GM10248 (cell line): ENCODE measurements around the gene NHS.

Experiments used
- CTCF ChIA-PET: fragments of 300-600 bp; sonication (Branson Sonifier 250); formaldehyde crosslinking; extraction: SDS; loops from one replicate; lab custom pipeline; 2021; ENCODE audit warnings: antibody characterized with exemption; lab: Yijun Ruan, JAX
- POLR2A ChIA-PET: fragments of 350-650 bp; sonication (Branson Sonifier 250); formaldehyde crosslinking; extraction: SDS; loops from one replicate; lab custom pipeline; 2020; ENCODE audit warnings: antibody characterized with exemption; lab: Yijun Ruan, JAX
- DNase-seq: peaks from one replicate; pipeline ENCODE4 v3.0.0; 2012; ENCODE audit errors: extremely low spot score
- CTCF ChIP-seq: IDR thresholded peaks from 2 replicates; pipeline ENCODE4 v1.5.1; 2012; ENCODE audit warnings: mild to moderate bottlenecking, low read depth; ENCODE audit errors: extremely low read depth, missing control alignments, control extremely low read depth

NHS gene

GRCh38 chrX:17554914-17555313 is 179.9 kb downstream of the NHS start:
- DNase-seq = no peak
- CTCF ChIA-PET = no interaction called here
- POLR2A ChIA-PET = no interaction called here
- TF ChIP-seq CTCF = no peak

- ChIA-PET POLR2A (no interaction called here), CTCF (no interaction called here)
- no peak for DNase-seq
- no peak for TF ChIP-seq CTCF
These were observed 180.8 kb downstream of the NHS start for GRCh38 chrX:17555846-17556245.

GRCh38 chrX:17559728-17560379 is 184.9 kb downstream of the NHS start:
- no peak for DNase-seq
- TF ChIP-seq CTCF = no peak
- ChIA-PET POLR2A (no interaction called here), CTCF (no interaction called here)

- POLR2A ChIA-PET = no interaction called here
- DNase-seq = no peak
- CTCF ChIA-PET = no interaction called here
- no peak for TF ChIP-seq CTCF
These were observed 185.4 kb downstream of the NHS start for GRCh38 chrX:17560385-17560784.

GRCh38 chrX:17563076-17563475 is 188.1 kb downstream of the NHS start:
- no peak for TF ChIP-seq CTCF
- ChIA-PET CTCF (interaction anchor here (0.9 kb wide), 1 partner anchor 12 kb away, joined by 3 read pairs; no protein-coding TSS in a partner anchor), POLR2A (no interaction called here)
- no peak for DNase-seq

GRCh38 chrX:17563515-17563914 is 188.5 kb downstream of the NHS start:
- TF ChIP-seq CTCF = no peak
- CTCF ChIA-PET = interaction anchor here (0.9 kb wide), 1 partner anchor 12 kb away, joined by 3 read pairs; no protein-coding TSS in a partner anchor
- no peak for DNase-seq
- POLR2A ChIA-PET = no interaction called here
